OCI-LY3 (cell line): Measurements from ENCODE around the gene STK39.

ENCODE experiments used
- H2AFZ ChIP-seq: fragments of 200-600, 300-600 bp; shearing (Covaris generic); 2 replicates; pipeline ENCODE4 v1.6.0; 2014; ENCODE audit warnings: antibody characterized with exemption, low read depth, low read length
- H3K27ac ChIP-seq: fragments of 200-600, 300-600 bp; sonication (generic); 2 replicates; pipeline ENCODE4 v1.5.1; 2014; ENCODE audit warnings: mild to moderate bottlenecking, low read length, moderate library complexity, mixed read lengths
- H3K27me3 ChIP-seq: fragments of 200-600, 300-600 bp; sonication (generic); 2 replicates; pipeline ENCODE4 v1.6.1; 2014; ENCODE audit warnings: low read depth, low read length, mixed read lengths
- H3K36me3 ChIP-seq: fragments of 200-600, 300-600 bp; sonication (generic); replicated peaks from 2 replicates; pipeline ENCODE3; 2014; ENCODE audit warnings: low read depth, low read length, mixed read lengths
- H3K4me1 ChIP-seq: fragments of 300-600, 200-600 bp; sonication (generic); 2 replicates; pipeline ENCODE4 v1.6.1; 2014; ENCODE audit warnings: low read length, mixed read lengths
- H3K4me2 ChIP-seq: fragments of 200-600, 300-600 bp; sonication (generic); 2 replicates; pipeline ENCODE4 v1.6.1; 2014; ENCODE audit warnings: low read length, mixed read lengths
- H3K4me3 ChIP-seq: fragments of 300-600, 200-600 bp; sonication (generic); 2 replicates; pipeline ENCODE4 v1.5.1; 2014; ENCODE audit warnings: antibody characterized with exemption, mild to moderate bottlenecking, low read length, moderate library complexity
- H3K79me2 ChIP-seq: fragments of 300-600, 200-600 bp; shearing (Covaris generic); 2 replicates; pipeline ENCODE4 v1.6.1; 2014; ENCODE audit warnings: mild to moderate bottlenecking, low read length, mixed read lengths
- H3K9ac ChIP-seq: fragments of 300-600, 200-600 bp; shearing (Covaris generic); 2 replicates; pipeline ENCODE4 v1.6.0; 2014; ENCODE audit warnings: mild to moderate bottlenecking, low read length, moderate library complexity
- H3K9me3 ChIP-seq: fragments of 200-600, 300-600 bp; shearing (Covaris generic); 2 replicates; pipeline ENCODE4 v1.6.1; 2014; ENCODE audit warnings: low read length, mixed read lengths; ENCODE audit not compliant: insufficient read depth
- H4K20me1 ChIP-seq: fragments of 200-600, 300-600 bp; sonication (generic); 2 replicates; pipeline ENCODE4 v1.6.1; 2016; ENCODE audit warnings: low read length, mixed read lengths; ENCODE audit not compliant: insufficient read depth
- CTCF ChIP-seq: fragments of 200-600, 300-600 bp; sonication (generic); IDR thresholded peaks from 2 replicates; pipeline ENCODE4 v1.5.1; 2014; ENCODE audit warnings: antibody characterized with exemption, low read length, low read depth
- EZH2phosphoT487 ChIP-seq: fragments of 200-600 bp; shearing (Covaris generic); IDR thresholded peaks from 2 replicates; pipeline ENCODE4 v1.6.1; 2018; ENCODE audit warnings: antibody characterized with exemption, mixed run types, low read depth

STK39 gene

GRCh38 chr2:168024459-168024858, 222.9 kb downstream of the STK39 start:
- Histone ChIP-seq H2AFZ (no peak overlapping the region), H3K9ac (no peak overlapping the region), H3K4me2 (no peak overlapping the region), H3K27ac (no peak overlapping the region), H3K9me3 (no peaks in the 10 kb centered on the region), H3K36me3 (no peaks in the 10 kb centered on the region), H3K4me1 (peaks cover 27% of the 10 kb centered on the region), H3K27me3 (no peaks in the 10 kb centered on the region), H4K20me1 (no peaks in the 10 kb centered on the region), H3K79me2 (no peaks in the 10 kb centered on the region), H3K4me3 (no peak overlapping the region)
- TF ChIP-seq EZH2phosphoT487 = no peak
- TF ChIP-seq CTCF = no peak

GRCh38 chr2:168021800-168022587, 225.4 kb downstream of the STK39 start:
- H3K36me3 ChIP-seq = no peaks in the 10 kb centered on the region
- no peak overlapping the region for H3K9ac ChIP-seq
- peaks cover 27% of the 10 kb centered on the region for H3K4me1 ChIP-seq
- H3K27me3 ChIP-seq = no peaks in the 10 kb centered on the region
- no peak overlapping the region for H3K4me3 ChIP-seq
- no peak overlapping the region for H3K27ac ChIP-seq
- TF ChIP-seq EZH2phosphoT487 (no peak), CTCF (no peak)
- no peak overlapping the region for H2AFZ ChIP-seq
- no peak overlapping the region for H3K4me2 ChIP-seq
- H4K20me1 ChIP-seq = no peaks in the 10 kb centered on the region
- no peaks in the 10 kb centered on the region for H3K79me2 ChIP-seq
- no peaks in the 10 kb centered on the region for H3K9me3 ChIP-seq

GRCh38 chr2:168015274-168015953, 232.0 kb downstream of the STK39 start:
- peaks cover 24% of the 10 kb centered on the region for H3K4me1 ChIP-seq
- H3K9me3 ChIP-seq = no peaks in the 10 kb centered on the region
- TF ChIP-seq EZH2phosphoT487 = no peak
- H3K9ac ChIP-seq = no peak overlapping the region
- H3K27ac ChIP-seq = no peak overlapping the region
- H3K4me2 ChIP-seq = no peak overlapping the region
- no peak overlapping the region for H3K4me3 ChIP-seq
- H4K20me1 ChIP-seq = no peaks in the 10 kb centered on the region
- no peak overlapping the region for H2AFZ ChIP-seq
- H3K27me3 ChIP-seq = no peaks in the 10 kb centered on the region
- no peaks in the 10 kb centered on the region for H3K36me3 ChIP-seq
- H3K79me2 ChIP-seq = no peaks in the 10 kb centered on the region

- Histone ChIP-seq H3K4me3 (no peak overlapping the region), H4K20me1 (no peaks in the 10 kb centered on the region), H3K9me3 (no peaks in the 10 kb centered on the region), H3K36me3 (no peaks in the 10 kb centered on the region), H3K27me3 (no peaks in the 10 kb centered on the region), H2AFZ (no peak overlapping the region), H3K4me1 (peaks cover 24% of the 10 kb centered on the region), H3K4me2 (no peak overlapping the region), H3K27ac (no peak overlapping the region), H3K9ac (no peak overlapping the region), H3K79me2 (no peaks in the 10 kb centered on the region)
- TF ChIP-seq CTCF (no peak), EZH2phosphoT487 (no peak)
Observed at GRCh38 chr2:168009900-168010299, 237.5 kb downstream of the STK39 start.
